HepG2 (cell line): Measurements from ENCODE around the gene P3H4. TPM values are rescaled to one million over a fixed set of nuclear protein-coding genes. Genes with fewer than 3 reads are reported as not detected.

Source experiments
- SMAD3 ChIP-seq: sonication (generic); formaldehyde crosslinking; IDR thresholded peaks from 2 replicates; pipeline ENCODE4 v1.4.0; 2020; ENCODE audit warnings: missing genetic modification reagents
- THAP9 ChIP-seq: sonication (generic); formaldehyde crosslinking; IDR thresholded peaks from 2 replicates; pipeline ENCODE4; 2020; ENCODE audit warnings: missing genetic modification reagents, mild to moderate bottlenecking, borderline replicate concordance
- ZBTB38 ChIP-seq: sonication (generic); formaldehyde crosslinking; IDR thresholded peaks from 2 replicates; pipeline ENCODE4 v1.5.1; 2020; ENCODE audit warnings: mild to moderate bottlenecking, missing genetic modification reagents
- ZBTB40 ChIP-seq, 2 experiments: fragments of 450-650 bp in 1 of 2; sonication (generic) in 1 of 2; formaldehyde crosslinking in 1 of 2; IDR thresholded peaks; 2 replicates each; pipeline versions ENCODE4 v1.6.1 to v1.8.0; 2016 to 2022; ENCODE audit warnings: antibody characterized with exemption in 1 of 2, mild to moderate bottlenecking in 1 of 2, missing genetic modification reagents in 1 of 2
- ZNF354B ChIP-seq: sonication (generic); formaldehyde crosslinking; IDR thresholded peaks from 2 replicates; pipeline ENCODE4 v1.8.0; 2022; ENCODE audit warnings: mild to moderate bottlenecking, missing genetic modification reagents
- ZNF567 ChIP-seq: sonication (generic); formaldehyde crosslinking; IDR thresholded peaks from 2 replicates; pipeline ENCODE4 v1.8.1; 2023; ENCODE audit warnings: mild to moderate bottlenecking, missing genetic modification reagents, borderline replicate concordance
- polyA plus RNA-seq, 8 experiments: library from polyadenylated mRNA; depleted of rRNA in 3 of 8; stranded (reverse) in 7 of 8; unstranded in 1 of 8; fragments of >200 nt; fragmentation: Illumina TruSeq in 4 of 8; extraction: Trizol in 4 of 8; gene quantifications; 2 replicates each; pipeline versions ENCODE4 v1.2.1 to v1.2.3, GENCODE V29; 2011 to 2016; ENCODE audit warnings: low read depth in 4 of 8, missing spikeins in 1 of 8, mixed read lengths in 1 of 8; ENCODE audit not compliant: insufficient read depth in 1 of 8
- total RNA-seq, 5 experiments: library from RNA; depleted of rRNA; stranded (reverse); fragments of >200 nt; fragmentation: Illumina TruSeq; extraction: Trizol; gene quantifications; 2 replicates each; pipeline ENCODE4 v1.2.3, GENCODE V29; 2016; ENCODE audit warnings: low read depth in 1 of 5

The P3H4 gene
- total and polyA plus RNA-seq, 2 of the 13 experiments (the other 11 are each of a cell fraction or from before 2014, with no cell fraction given): 37.1 to 50.6 TPM

GRCh38 chr17:41810659-41811548, 845 bp downstream of the P3H4 start (continued):
- TF ChIP-seq ZBTB40 (IDR thresholded peaks at IDR 0.05) (no peak), ZBTB40 (CRISPR knock-in tag; IDR thresholded peaks at IDR 0.05) (0 out of 2 replicates have a peak, but pooled peaks have one; percentile 13), ZBTB38 (CRISPR knock-in tag) (peak; percentile 88), ZNF567 (CRISPR knock-in tag) (0 out of 2 replicates have a peak, but pooled peaks have one; percentile 32), THAP9 (CRISPR knock-in tag) (0 out of 2 replicates have a peak, but pooled peaks have one; percentile 68), ZNF354B (CRISPR knock-in tag) (0 out of 2 replicates have a peak, but pooled peaks have one; percentile 2), SMAD3 (CRISPR knock-in tag) (0 out of 2 replicates have a peak, but pooled peaks have one; percentile 8)
- TF ChIP-seq, all 625 proteins: peak for 101
